A549 treated with AZD9567 at 1 μM for 4 hours (cell line): ENCODE measurements around the gene SH3BGRL3. TPM values are rescaled to one million over a fixed set of nuclear protein-coding genes. Genes with fewer than 3 reads are reported as not detected.

Experiments
- total RNA-seq: library from RNA; stranded (reverse); fragments of 200-300 nt; extraction: Qiagen RNA extraction; gene quantifications from 5 replicates; pipeline ENCODE4 v1.2.3, GENCODE V29; 2022; ENCODE audit not compliant: insufficient read depth

SH3BGRL3 gene
- total RNA-seq: 121 to 148 TPM (median 134 TPM) in 5 replicates

DNA sequence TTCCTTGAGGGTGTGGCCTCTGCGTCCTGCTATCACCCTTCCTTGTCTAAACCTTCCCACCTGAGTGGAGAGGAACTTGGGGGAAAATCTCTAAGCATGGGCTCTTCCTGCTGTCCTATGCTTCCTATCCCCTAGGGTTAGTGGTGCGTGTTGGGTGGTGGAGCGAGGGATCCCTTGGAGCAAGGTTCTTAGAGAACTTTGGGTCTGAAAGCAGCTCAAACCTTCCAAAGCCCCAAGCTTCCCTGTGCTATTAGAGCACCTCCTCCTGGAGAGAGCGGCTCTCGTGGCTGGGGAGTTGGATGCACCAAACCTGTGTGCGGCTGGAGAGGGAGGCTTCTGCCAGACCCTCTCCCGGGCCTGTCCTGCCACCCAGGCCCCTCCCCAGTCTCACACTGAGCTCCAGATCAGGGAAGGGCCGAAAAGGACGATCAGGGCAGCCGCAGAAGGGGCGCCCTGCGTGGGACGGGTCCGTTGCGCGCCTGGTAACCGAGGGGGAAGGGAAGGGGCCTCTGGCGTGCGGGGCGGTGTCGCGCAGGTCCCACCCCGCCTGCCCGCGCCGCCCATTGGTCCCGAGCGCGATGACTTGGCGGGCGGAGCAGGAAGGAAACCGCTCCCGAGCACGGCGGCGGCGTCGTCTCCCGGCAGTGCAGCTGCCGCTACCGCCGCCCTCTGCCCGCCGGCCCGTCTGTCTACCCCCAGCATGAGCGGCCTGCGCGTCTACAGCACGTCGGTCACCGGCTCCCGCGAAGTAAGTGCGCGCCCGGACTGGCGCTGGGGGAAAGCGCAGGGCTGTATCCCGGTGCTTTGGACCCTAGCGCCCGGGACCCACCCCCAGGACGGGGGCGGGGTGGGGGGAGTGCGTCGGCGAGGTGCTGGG lies at the start of gene SH3BGRL3:
Gene SH3BGRL3 (plus strand): TSS at position 631 of the 877 bp plus-strand sequence. CDS start 70 bp downstream, at position 701.

DNA sequence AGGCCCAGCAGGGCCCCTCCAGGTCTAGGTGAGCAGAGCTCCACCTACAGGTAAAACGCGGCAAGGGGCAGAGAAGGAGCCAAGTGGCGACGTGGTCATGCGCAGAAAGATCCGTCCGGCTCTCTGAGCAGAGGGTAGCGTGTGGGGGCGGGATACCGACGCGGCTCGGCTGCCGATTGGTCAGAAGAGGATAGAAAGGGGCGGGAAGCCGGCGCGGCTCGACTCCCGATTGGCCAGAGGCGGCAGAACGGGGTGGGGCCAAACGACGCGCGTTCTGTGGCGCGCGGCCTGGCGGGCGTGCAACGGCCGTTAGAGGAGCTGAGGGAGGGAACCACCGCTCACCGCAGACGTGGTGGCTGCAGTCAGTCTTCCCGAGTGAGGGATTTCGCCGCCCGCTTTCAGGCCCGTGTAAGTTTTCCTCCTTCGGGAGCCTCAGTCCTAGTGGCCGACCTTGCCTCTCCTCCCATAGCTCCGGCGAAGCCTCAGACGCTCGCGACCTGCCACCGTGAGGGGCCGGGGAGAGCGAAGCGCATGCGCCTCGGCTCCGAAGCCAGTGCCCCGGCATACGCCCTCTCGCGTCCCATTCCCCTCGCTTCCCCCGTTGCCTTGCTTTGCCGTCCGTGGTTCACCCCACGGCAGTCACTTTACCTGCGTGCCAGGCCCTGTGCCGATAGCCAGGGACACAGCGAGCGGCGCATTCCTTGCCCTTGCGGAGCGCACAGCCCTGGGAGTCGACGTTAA lies 45.8 kb upstream of the SH3BGRL3 start, which contains the start of gene CEP85:
Gene CEP85 (plus strand): TSS at position 298 of the 741 bp plus-strand sequence. CDS start 5,584 bp downstream, outside the sequence.

DNA sequence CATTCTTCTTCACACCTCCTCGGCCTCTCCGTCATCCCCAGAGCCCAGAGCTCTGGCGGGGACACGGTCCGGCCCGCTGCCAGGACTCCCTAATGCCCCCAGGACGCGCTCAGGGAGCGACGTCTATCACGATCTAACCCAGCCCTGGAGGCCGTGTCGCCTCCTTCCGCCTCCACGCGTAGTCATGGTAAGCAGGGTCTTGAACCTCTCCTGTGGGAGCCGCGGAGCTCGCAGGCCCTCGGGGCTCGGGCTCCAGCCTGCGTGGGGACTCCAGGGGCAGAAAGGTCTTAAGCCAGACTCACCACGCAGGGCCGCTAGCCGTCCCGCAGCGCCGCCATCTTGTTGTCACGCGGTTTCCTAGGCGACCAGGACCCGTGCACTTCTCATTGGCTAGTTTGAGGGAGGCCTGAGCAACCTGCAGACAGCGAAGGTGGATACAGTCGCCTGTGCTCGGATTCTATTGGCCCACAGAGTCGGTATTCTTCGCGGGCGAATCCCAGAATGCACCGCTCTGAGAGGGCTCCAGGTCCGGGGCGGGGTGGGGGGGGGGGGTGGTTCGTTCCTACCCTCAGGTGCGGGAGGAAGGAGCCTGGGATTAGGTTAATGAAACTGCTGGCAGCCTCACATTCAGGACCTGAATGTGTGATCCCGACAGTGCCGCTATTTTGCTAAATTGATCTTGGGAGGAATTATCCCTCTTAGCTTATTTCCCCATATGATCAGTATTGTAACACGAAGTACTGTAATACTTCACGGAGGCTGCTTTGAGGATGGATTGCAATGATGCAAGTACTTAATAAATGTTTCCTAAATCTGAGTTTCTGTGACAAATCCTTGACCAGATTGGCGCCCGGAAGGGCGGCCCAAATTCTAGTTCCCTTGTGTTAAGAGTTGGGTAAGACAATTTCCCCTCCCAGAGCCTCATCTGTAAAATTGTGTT lies 26.7 kb downstream of the SH3BGRL3 start, which contains the start of gene UBXN11:
Gene UBXN11 (minus strand): TSS at position 347 of the 940 bp plus-strand sequence. CDS start 3,753 bp downstream, outside the sequence.

DNA sequence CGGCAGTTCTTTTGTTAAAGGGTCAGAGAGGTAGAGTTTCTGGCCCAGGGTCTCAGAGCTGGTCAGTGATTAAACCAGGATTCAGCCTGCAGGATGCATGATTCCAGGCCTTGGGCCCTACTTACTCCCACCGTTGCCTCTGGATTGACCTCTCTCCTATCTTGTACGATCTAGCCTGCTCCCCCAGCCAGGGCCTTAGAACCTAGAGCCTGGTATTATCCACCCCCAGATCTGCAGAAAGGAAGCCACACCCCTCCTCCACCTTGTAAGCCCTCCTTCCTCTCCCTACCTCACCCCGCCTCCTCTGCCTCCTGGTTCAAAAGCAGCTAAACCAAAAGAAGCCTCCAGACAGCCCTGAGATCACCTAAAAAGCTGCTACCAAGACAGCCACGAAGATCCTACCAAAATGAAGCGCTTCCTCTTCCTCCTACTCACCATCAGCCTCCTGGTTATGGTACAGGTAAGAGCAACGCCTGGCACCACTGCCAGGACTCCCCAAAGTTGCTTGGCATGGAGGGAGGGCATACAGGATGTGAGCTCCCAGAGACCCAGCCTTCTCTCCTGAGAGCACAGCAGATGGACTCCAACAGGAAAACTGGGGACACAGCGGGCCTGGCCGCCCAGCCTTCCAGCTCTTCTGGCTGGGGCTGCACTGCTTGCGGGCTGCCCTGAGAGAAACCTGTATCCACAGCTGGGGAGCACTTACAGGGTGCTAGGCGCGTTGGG lies 37.9 kb downstream of the SH3BGRL3 start, which contains the start of gene CD52:
Gene CD52 (plus strand): TSS at position 347 of the 726 bp plus-strand sequence. CDS start 60 bp downstream, at position 407.

Other genes starting within 250 kb of the SH3BGRL3 start
- 0.11 to 0.29 TPM (median 0.21 TPM) in 4 of 5 replicates, not detected in the other for gene SLC30A2, start 234.0 kb upstream of the SH3BGRL3 start, total RNA-seq
- gene TRIM63, start 212.5 kb upstream of the SH3BGRL3 start, total RNA-seq: 0.77 to 1.5 TPM (median 0.94 TPM) in 5 replicates
- 1.4 to 2.3 TPM (median 1.8 TPM) in 5 replicates for gene PDIK1L, start 168.3 kb upstream of the SH3BGRL3 start, total RNA-seq
- gene FAM110D, start 121.0 kb upstream of the SH3BGRL3 start, total RNA-seq: 0.03 TPM in 2 of 5 replicates, not detected in the others
- not detected in 5 replicates for gene C1orf232, start 111.1 kb upstream of the SH3BGRL3 start, total RNA-seq
- 54.3 to 72.6 TPM (median 62.2 TPM) in 5 replicates for gene ZNF593, start 110.2 kb upstream of the SH3BGRL3 start, total RNA-seq
- gene ZNF593OS, start 108.3 kb upstream of the SH3BGRL3 start, total RNA-seq: 0.37 to 1.1 TPM (median 0.47 TPM) in 4 of 5 replicates, not detected in the other
- 0.15 to 0.43 TPM (median 0.23 TPM) in 4 of 5 replicates, not detected in the other for gene CNKSR1, start 102.6 kb upstream of the SH3BGRL3 start, total RNA-seq
- not detected in 5 replicates for gene CATSPER4, start 89.5 kb upstream of the SH3BGRL3 start, total RNA-seq
- 10.7 to 14.9 TPM (median 14.5 TPM) in 5 replicates for gene CEP85, start 45.9 kb upstream of the SH3BGRL3 start, total RNA-seq
- 12.6 to 17.6 TPM (median 16.3 TPM) in 5 replicates for gene UBXN11, start 26.6 kb downstream of the SH3BGRL3 start, total RNA-seq
- gene CD52, start 37.9 kb downstream of the SH3BGRL3 start, total RNA-seq: 0.22 TPM in 1 of 5 replicates, not detected in the others
- 0.40 to 1.7 TPM (median 0.96 TPM) in 5 replicates for gene CRYBG2, start 74.0 kb downstream of the SH3BGRL3 start, total RNA-seq
- gene ZNF683, start 92.7 kb downstream of the SH3BGRL3 start, total RNA-seq: not detected in 5 replicates
- gene LIN28A, start 130.7 kb downstream of the SH3BGRL3 start, total RNA-seq: not detected in 5 replicates
- gene DHDDS, start 152.2 kb downstream of the SH3BGRL3 start, total RNA-seq: 23.0 to 26.6 TPM (median 24.6 TPM) in 5 replicates
- gene HMGN2, start 192.4 kb downstream of the SH3BGRL3 start, total RNA-seq: 325 to 425 TPM (median 354 TPM) in 5 replicates
- gene RPS6KA1, start 249.7 kb downstream of the SH3BGRL3 start, total RNA-seq: 15.5 to 17.6 TPM (median 16.2 TPM) in 5 replicates